HG02970 (cell line): ENCODE measurements around the gene PRKAR1B.

ENCODE experiments used
- ATAC-seq: cut with Tn5 transposase; IDR thresholded peaks from one replicate; pipeline ENCODE4 v1.9.1; 2021; ENCODE audit warnings: mild to moderate bottlenecking, moderate library complexity, moderate number of reproducible peaks; ENCODE audit not compliant: unreplicated experiment, low FRiP score

The PRKAR1B gene

GRCh38 chr7:533266-533665, 193.8 kb downstream of the PRKAR1B start:
- no peak for ATAC-seq

DNA sequence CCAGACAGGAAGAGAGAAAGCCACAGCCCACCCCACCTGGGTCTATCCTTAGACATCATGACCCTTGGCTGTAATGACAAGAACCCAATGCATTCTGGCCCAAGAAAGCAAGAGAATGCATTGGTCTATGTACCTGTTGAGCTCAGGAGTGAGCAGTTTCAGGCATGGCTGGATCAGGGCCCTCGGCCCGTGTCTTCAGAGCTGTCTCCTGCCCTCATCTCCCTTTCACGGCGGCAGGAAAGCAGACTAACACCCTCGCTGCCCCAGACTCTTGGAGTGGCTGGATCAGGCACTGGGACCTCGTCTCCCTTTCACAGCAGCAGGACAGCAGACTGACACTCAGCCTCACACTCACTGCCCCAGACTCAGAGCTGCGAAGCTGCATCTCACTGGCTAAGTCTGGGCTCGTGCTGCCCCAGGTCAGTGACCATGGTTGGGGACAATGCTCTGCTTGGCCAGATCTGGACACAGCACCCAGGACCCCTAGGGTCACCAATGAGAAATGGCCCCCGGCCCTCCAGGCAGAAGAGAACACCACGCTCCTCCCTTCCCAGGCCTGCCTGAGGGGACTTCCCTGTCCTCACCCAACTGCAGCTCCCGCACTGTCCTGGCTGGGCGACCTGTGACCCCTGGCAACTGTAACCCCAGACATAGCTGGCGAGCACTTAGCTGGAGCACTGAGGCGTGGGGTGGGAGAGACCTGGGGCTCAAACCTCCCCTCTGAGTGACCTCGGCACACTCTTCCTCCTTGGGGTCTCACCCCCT, 194.5 kb downstream of the PRKAR1B start:
- no peak for ATAC-seq

DNA sequence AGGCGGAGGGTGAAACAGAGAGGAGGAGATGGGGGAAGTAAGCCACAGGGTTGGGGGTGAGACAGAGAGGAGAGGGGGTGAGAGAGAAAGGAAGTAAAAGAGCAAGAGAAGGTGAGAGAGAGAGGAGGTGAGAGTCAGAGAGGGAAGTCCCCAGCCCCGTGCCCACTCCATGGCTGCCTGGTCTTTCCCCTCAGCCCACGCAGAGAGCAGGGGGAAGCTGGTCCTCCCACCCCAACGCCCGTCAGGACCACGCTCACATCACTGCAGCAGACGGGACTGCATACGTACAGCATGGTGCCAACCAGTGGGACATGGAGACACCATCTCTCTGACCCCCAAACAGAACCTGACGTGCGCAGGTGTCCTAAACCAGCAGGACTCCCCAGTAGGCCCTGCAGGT, 195.3 kb downstream of the PRKAR1B start:
- ATAC-seq, result no peak

GRCh38 chr7:528451-528850, 198.6 kb downstream of the PRKAR1B start:
- ATAC-seq, result no peak

GRCh38 chr7:527723-528122, 199.4 kb downstream of the PRKAR1B start:
- no peak for ATAC-seq

DNA sequence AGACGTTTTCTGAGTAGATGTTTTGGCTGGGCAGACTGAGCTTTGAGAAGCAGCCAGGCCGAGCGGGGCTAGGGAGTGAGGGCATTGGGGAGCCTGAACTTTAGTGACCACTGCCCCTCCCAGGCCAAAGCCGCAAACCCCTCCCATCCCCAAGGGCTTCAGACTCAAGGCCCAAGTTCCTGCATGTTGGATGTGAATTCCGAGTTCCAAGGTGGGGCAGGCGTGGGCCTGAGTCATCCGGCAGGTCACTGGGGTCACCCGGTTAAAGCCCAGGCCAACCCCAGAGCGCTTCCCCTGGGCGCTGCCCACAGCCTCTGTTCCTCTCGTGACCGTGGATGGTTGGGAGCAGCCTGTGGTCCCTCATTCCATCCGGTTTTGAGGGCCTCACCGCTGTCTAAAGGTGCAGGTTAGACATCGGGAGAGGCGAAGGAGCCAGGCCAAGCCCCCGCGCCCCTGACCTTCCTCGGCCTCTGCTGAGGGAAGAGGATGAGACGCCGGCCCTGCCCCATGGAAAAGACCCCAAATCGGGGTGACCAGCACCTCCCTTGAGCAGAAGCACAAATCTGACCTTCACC, 200.5 kb downstream of the PRKAR1B start:
- no peak for ATAC-seq

- no peak for ATAC-seq
Measured at GRCh38 chr7:525740-526139, 201.3 kb downstream of the PRKAR1B start.

- no peak for ATAC-seq
Measured at GRCh38 chr7:524800-525199, 202.3 kb downstream of the PRKAR1B start.

GRCh38 chr7:523347-524336, 203.4 kb downstream of the PRKAR1B start:
- ATAC-seq, result no peak

DNA sequence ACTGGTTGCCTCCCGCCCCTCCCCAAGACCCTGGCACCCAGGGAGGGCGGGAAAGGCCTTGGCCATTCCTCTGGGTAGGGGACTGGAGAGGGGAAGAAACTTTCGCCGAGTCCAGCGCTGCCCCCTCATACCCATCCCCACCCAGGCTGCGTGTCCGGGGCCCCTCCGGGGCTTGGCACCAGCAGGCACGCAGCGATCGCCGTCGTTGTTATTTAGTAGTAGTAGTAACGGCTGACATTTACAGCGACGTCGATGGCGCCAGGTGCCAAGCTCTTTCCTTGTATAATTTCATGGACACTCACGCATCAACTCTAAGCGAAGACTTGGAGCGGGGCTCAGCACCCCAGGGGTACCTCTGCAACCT, 204.1 kb downstream of the PRKAR1B start:
- no peak for ATAC-seq

DNA sequence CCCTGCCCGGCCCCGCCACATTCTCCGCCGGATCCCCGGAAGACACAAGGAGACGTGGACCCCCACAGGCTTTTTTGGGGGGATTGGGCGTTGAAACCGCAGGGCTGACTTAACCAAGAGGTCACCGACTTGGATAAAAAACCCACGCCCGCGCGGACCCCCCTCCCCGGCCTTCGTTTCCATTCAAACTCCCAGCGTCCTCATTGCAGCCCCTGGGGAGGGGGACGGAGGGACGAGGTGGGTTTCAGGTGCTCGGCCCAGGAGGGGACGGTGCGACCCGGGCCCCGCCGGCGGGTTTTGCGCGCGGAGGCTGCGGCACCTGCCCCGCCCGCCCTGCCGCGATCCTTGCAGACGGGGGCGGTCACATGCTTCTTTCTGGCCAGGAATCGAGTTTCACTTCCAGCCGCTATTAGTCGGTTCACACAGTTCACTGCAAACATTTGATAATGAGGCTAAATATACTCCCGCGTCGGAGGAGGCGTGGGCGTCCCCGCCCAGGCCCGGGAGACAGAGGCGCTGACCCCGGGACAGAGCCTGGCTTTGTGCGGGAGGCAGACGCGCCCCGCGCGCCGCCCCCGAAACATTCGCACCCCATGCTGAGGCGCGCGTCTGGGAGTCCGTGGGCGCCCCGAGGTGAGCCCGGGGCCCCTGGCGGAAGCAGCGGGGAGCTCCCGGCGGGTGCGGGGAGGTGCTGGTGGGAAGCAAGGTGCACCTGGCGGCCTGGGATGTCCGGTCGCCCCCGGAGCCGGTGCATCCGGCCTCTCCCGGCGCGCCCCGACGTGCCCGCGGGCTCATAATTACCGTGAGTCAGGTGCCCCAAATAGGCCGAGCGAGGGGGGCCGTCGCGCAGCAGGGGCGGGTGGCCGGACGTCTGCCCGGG, 204.8 kb downstream of the PRKAR1B start:
- ATAC-seq, result no peak

DNA sequence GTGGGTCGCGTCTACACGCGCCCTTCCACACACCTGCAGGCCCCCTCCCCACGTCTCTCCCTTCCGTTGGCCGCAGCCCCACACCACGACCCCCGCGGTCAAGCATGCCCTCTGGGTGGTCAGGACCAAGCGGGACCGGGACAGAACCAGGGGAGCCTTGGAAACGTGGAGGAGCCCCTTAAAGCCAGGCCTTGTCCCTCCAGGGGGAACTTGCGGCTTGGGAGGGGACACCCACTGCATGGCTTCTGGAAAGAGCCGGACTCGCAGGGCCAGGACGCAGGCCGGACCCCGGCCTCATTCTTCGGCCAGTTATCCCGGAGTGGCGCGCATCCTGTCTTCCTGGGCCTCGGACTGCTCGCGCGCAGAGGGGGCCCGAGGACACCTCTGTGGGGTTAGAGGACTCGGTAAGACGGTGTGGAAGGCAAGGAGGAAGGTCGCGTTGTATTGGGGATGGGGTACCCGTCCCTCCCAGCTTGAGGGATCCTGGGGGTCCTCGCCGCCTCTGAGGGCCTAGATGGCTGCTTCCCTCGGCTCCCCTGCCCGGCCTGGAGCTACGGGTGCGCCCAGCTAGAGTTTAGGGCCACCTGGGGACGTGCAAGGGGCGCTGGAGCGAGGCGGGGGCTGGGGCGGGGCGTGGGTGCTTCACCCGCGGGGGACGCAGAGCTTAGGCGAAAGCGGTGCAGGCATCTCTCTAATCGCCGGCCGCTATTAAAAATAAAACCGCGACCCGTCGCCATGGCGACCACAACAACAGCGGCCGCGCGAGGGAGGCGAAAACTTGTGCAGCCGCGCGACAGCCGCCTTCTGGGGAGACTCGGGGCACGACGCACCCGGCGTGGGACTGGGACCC, 205.6 kb downstream of the PRKAR1B start:
- ATAC-seq, result no peak

- ATAC-seq, result no peak
Measured at GRCh38 chr7:520503-521161, 206.4 kb downstream of the PRKAR1B start.

DNA sequence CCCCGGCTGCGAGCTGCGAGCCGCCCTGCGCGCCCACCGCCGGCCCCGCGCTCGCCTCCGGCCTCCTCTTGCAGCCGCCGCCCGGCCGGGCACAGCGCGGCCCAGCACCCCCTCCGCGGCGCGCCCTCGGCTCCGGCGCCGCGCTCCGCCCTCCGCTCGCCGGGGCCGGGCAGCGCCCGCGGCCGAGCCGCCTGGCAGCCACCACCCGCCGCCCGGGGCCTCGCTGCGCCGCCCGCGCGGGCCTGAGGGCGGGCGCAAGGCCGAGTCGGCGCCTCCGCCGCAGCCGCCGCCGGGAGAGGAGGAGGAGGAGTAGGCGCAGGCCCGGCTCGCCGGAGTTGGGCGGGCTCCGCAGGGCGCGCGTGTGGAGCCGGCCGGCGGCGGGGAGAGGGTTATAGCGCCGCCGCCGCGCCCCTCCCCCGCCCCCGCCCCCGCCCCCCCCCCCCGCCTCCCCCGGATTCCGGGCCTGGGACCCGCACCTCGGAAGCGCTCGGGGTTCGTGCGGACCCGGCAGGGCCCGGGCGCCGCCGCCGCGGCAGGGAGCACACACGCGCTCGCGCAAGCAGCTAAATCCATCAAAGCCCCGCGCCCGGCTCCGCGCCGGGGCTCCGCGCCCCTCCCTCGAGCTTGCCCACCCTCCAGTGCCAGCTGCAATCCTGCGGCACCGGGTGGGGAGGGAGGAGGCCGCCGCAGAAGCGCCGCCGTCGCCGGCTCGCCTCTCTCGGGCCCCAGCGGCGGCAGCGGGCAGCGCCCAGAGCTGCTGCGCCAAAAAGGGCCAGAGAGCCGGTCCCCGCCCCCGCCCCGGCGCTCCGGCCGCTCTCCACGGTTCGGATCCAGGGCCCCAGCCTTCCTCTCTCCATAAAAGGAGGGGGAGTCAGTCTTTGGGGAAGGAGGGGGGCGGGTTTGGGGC, 207.3 kb downstream of the PRKAR1B start, which contains the start of gene PDGFA:
Gene PDGFA, minus strand, starts transcription at position 363 of the 907 bp plus-strand sequence. CDS start 845 bp downstream, outside the sequence.
- ATAC-seq, result no peak

DNA sequence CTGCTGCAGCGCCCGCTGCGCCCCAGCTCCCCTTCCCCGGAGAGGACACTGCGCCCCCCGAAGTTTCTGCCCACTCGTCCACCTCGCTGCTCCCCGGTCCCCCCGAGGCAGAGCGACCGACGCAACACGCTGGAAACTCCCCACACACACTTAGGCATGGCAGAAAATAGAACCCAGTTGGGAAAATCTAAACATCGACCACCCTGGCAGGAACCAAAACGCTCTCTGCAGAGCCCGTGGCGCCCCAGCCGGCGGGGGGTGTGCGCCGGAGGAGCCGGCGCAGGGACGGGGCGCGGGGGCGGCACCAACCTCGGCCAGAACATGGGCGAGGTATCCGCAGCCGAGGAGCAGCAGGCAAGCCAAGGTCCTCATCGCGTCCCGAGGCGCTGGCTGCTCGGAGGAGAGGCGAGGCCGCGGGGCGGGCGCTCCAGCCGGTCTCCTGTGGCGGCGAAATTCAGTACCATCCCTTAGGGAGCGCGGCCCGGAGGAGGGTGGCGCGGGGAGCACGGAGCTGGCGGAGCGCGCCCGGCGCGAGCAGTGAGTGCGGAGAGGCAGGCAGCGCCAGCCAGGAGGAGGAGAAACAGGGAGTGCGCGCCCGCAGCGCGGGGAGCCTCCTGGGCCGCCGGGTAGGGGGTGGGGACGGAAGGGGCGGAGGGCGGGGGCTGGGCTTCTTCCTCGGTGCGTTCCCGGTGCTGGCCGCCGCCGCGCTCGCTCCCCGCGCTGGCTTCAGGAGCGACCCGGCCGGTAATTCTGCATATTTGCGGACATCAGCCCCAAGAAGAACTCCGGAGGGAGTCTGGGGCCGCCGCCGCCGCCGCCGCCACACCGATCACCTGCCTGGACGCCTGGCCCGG, 208.2 kb downstream of the PRKAR1B start:
- no peak for ATAC-seq

DNA sequence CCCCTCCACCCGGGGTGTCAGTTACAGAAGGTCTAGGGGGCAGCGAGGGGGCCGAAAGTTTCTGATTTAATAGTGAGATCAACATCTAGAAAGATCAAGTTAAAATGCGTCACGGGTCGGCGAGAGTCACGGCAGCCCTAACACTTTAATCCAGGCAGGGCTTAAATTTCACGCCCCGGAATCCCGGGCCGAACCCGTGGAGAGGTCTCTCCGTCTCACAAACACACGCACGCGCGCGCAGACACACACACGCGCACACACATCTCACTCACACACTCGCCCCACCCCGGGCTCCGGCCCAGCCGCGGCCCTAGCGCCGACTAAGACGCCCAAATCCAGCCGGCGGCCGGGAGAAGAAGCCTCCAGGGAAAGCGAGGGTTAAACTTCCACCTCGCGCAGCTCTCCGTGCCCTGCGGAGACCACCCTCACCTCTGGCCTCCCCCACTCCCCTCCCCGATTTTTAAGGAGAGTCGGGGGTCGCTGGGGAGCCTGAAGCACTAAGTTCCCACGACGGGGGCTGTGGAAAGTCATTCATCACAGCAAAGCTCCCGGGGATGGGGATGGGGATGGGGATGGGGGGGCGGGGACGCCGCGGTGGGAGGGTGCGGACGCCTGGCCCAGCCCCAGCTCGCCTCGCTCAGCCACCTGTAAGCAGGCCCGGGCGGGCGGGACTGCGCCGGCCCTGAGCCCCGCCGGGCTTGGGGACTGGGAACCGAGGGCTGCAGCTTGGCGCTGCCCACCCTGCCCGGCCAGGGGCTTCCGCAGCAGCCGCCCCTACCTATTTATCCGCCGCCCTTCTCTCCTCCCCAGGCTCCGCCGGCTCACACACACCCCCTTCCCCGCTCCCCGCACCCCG, 209.1 kb downstream of the PRKAR1B start:
- no peak for ATAC-seq
